Loucy (cell line): Measurements from ENCODE around the gene INPP4B.
A peak's percentile ranks its signal among the peaks of the same experiment; 100 is the strongest.

Experiments used
- H2AFZ ChIP-seq: fragments of 200-600 bp; sonication (generic); 2 replicates; pipeline ENCODE4 v1.6.0; 2016; ENCODE audit warnings: antibody characterized with exemption, mild to moderate bottlenecking, low read length, moderate library complexity
- H3F3A ChIP-seq: fragments of 200-600 bp; 2 replicates; pipeline ENCODE4 v1.6.0; 2016; ENCODE audit warnings: antibody characterized with exemption, low read depth, mild to moderate bottlenecking
- H3K27me3 ChIP-seq: fragments of 200-600 bp; sonication (generic); 2 replicates; pipeline ENCODE4 v1.6.1; 2014; ENCODE audit warnings: low read length, mild to moderate bottlenecking; ENCODE audit not compliant: insufficient read depth, poor library complexity, severe bottlenecking
- H3K36me3 ChIP-seq: fragments of 200-600 bp; sonication (generic); 2 replicates; pipeline ENCODE4 v1.6.1; 2016; ENCODE audit warnings: low read length; ENCODE audit not compliant: insufficient read depth
- H3K4me1 ChIP-seq: fragments of 200-600 bp; sonication (generic); 2 replicates; pipeline ENCODE4 v1.5.1; 2014; ENCODE audit warnings: low read length, mild to moderate bottlenecking; ENCODE audit not compliant: insufficient read depth, poor library complexity, severe bottlenecking
- H3K4me2 ChIP-seq: fragments of 200-600 bp; sonication (generic); 2 replicates; pipeline ENCODE4 v1.6.0; 2014; ENCODE audit warnings: antibody characterized with exemption, low read length, low read depth, mild to moderate bottlenecking; ENCODE audit not compliant: poor library complexity, severe bottlenecking
- H3K4me3 ChIP-seq: fragments of 200-600 bp; sonication (generic); 2 replicates; pipeline ENCODE4 v1.5.1; 2014; ENCODE audit warnings: low read length, mild to moderate bottlenecking, mixed read lengths; ENCODE audit not compliant: poor library complexity, severe bottlenecking
- H3K79me2 ChIP-seq: fragments of 200-600 bp; sonication (generic); 2 replicates; pipeline ENCODE4 v1.6.1; 2014; ENCODE audit warnings: low read length; ENCODE audit not compliant: insufficient read depth
- H3K9ac ChIP-seq: fragments of 200-600 bp; sonication (generic); 2 replicates; pipeline ENCODE4 v1.6.0; 2014; ENCODE audit warnings: mild to moderate bottlenecking, low read depth, low read length, moderate library complexity; ENCODE audit not compliant: poor library complexity, severe bottlenecking
- H3K9me2 ChIP-seq: fragments of 200-600 bp; sonication (generic); replicated peaks from 2 replicates; pipeline ENCODE4 v1.6.1; 2016; ENCODE audit warnings: low read depth, low read length, mixed read lengths
- H3K9me3 ChIP-seq: fragments of 200-600 bp; sonication (generic); 2 replicates; pipeline ENCODE4 v1.6.1; 2014; ENCODE audit warnings: mild to moderate bottlenecking, antibody characterized with exemption, low read length, low read depth; ENCODE audit not compliant: insufficient read depth
- H4K20me1 ChIP-seq: fragments of 200-600 bp; sonication (generic); 2 replicates; pipeline ENCODE4 v1.6.0; 2014; ENCODE audit warnings: antibody characterized with exemption, low read length, mild to moderate bottlenecking; ENCODE audit not compliant: insufficient read depth, poor library complexity, severe bottlenecking
- EZH2phosphoT487 ChIP-seq: fragments of 200-600 bp; IDR thresholded peaks from 2 replicates; pipeline ENCODE4 v1.6.1; 2018; ENCODE audit warnings: antibody characterized with exemption, mild to moderate bottlenecking, moderate library complexity, borderline replicate concordance
- TF ChIP-seq, protein P1 (sequence below): fragments of 200-600 bp; sonication (generic); conservative IDR thresholded peaks from 2 replicates; pipeline ENCODE4 v1.5.1; 2014; ENCODE audit warnings: mild to moderate bottlenecking, antibody characterized with exemption, low read length

INPP4B gene

GRCh38 chr4:142598132-142598531 lies 248.0 kb downstream of the INPP4B start:
- no peak overlapping the region for H3K4me3 ChIP-seq
- no peak overlapping the region for H3K4me2 ChIP-seq
- H3K9ac ChIP-seq: no peak overlapping the region
- H3K9me2 ChIP-seq: no peaks in the 10 kb centered on the region
- H3K9me3 ChIP-seq: no peaks in the 10 kb centered on the region
- H3K79me2 ChIP-seq: no peaks in the 10 kb centered on the region
- TF ChIP-seq, protein P1, sequence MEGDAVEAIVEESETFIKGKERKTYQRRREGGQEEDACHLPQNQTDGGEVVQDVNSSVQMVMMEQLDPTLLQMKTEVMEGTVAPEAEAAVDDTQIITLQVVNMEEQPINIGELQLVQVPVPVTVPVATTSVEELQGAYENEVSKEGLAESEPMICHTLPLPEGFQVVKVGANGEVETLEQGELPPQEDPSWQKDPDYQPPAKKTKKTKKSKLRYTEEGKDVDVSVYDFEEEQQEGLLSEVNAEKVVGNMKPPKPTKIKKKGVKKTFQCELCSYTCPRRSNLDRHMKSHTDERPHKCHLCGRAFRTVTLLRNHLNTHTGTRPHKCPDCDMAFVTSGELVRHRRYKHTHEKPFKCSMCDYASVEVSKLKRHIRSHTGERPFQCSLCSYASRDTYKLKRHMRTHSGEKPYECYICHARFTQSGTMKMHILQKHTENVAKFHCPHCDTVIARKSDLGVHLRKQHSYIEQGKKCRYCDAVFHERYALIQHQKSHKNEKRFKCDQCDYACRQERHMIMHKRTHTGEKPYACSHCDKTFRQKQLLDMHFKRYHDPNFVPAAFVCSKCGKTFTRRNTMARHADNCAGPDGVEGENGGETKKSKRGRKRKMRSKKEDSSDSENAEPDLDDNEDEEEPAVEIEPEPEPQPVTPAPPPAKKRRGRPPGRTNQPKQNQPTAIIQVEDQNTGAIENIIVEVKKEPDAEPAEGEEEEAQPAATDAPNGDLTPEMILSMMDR: no peak
- no peak for TF ChIP-seq EZH2phosphoT487
- H2AFZ ChIP-seq: no peak overlapping the region
- no peaks in the 10 kb centered on the region for H3K36me3 ChIP-seq
- peaks cover 3% of the 10 kb centered on the region for H3K4me1 ChIP-seq
- no peaks in the 10 kb centered on the region for H3F3A ChIP-seq
- no peaks in the 10 kb centered on the region for H4K20me1 ChIP-seq
- H3K27me3 ChIP-seq: no peaks in the 10 kb centered on the region

- no peak for TF ChIP-seq EZH2phosphoT487
- TF ChIP-seq, protein P1: no peak
- no peaks in the 10 kb centered on the region for H3K79me2 ChIP-seq
- H2AFZ ChIP-seq: 0 out of 2 replicates have a peak overlapping the region, but pooled peaks have one; percentile 44
- H4K20me1 ChIP-seq: no peaks in the 10 kb centered on the region
- no peak overlapping the region for H3K9ac ChIP-seq
- H3K9me3 ChIP-seq: no peaks in the 10 kb centered on the region
- no peaks in the 10 kb centered on the region for H3K9me2 ChIP-seq
- peaks cover 3% of the 10 kb centered on the region for H3K4me1 ChIP-seq
- H3K4me2 ChIP-seq: no peak overlapping the region
- H3F3A ChIP-seq: no peaks in the 10 kb centered on the region
- H3K4me3 ChIP-seq: no peak overlapping the region
- no peaks in the 10 kb centered on the region for H3K36me3 ChIP-seq
- no peaks in the 10 kb centered on the region for H3K27me3 ChIP-seq
Observed at GRCh38 chr4:142596595-142596994, 249.5 kb downstream of the INPP4B start.

GRCh38 chr4:142596121-142596520 lies 250.0 kb downstream of the INPP4B start:
- TF ChIP-seq EZH2phosphoT487: no peak
- TF ChIP-seq, protein P1: no peak
- no peaks in the 10 kb centered on the region for H3K27me3 ChIP-seq
- no peak overlapping the region for H3K4me2 ChIP-seq
- no peaks in the 10 kb centered on the region for H4K20me1 ChIP-seq
- no peaks in the 10 kb centered on the region for H3K9me2 ChIP-seq
- no peak overlapping the region for H3K4me3 ChIP-seq
- H3K36me3 ChIP-seq: no peaks in the 10 kb centered on the region
- H2AFZ ChIP-seq: 0 out of 2 replicates have a peak overlapping the region, but pooled peaks have one; percentile 44
- H3K9me3 ChIP-seq: no peaks in the 10 kb centered on the region
- H3K79me2 ChIP-seq: no peaks in the 10 kb centered on the region
- H3K4me1 ChIP-seq: peaks cover 3% of the 10 kb centered on the region
- no peak overlapping the region for H3K9ac ChIP-seq
- no peaks in the 10 kb centered on the region for H3F3A ChIP-seq
